ENCODE data around the gene BNC2. TPM values are rescaled to one million over a fixed set of nuclear protein-coding genes. Genes with fewer than 3 reads are reported as not detected.

BNC2 gene
- total RNA-seq, 1 experiment from 2014 or later: 2.7 TPM

GRCh38 chr9:16368237-16369087, 502.0 kb downstream of the BNC2 start:
- DNase-seq (ENCODE audit: low spot score): peak; percentile 5

GRCh38 chr9:16367605-16368231, 502.8 kb downstream of the BNC2 start:
- no peak for DNase-seq (ENCODE audit: low spot score)

DNA sequence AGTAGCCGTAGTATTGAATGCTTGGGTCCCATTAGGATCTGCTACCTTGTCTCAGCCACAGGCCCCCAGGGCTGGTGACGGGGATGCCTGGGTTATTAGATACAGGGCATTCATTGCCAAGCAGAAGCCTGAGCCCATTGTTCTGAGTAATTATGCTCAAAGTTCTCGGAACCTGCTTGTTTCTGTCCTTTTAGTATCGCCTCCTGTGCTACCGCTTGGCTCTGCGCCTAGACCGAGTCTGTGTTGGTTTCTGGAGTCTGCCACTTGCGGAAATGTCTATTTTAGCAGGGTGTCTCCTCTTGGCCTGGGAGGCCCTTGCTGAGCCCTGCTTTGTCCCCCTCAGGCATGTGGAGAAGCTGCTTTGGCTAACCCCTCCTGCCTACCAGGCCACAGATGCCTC, 506.1 kb downstream of the BNC2 start:
- no peak for DNase-seq (ENCODE audit: low spot score)

- no peak for DNase-seq (ENCODE audit: low spot score)
These were observed 506.6 kb downstream of the BNC2 start for GRCh38 chr9:16363916-16364315.

GRCh38 chr9:16363073-16363781, 507.2 kb downstream of the BNC2 start:
- DNase-seq (ENCODE audit: low spot score): no peak

- no peak for DNase-seq (ENCODE audit: low spot score)
These were observed 508.5 kb downstream of the BNC2 start for GRCh38 chr9:16361939-16362338.

DNA sequence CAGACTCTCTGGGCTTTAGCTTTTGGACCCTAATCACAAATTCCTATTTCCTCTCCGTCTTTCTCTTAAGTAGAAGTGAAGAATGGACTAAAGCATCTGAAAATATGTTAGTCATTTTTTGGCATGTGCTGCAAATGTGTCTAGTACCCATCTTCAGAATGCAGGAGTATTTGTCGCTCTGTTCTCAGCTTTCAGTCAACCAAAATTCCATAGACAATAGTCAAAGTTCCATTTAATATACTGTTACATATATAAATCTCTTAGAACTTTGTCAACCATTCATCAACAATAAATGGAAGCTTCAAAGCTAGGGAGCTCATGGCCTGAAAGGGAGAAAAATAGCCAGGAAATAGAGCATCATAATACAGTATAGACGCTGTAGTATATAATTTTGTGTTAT, 509.4 kb downstream of the BNC2 start:
- DNase-seq (ENCODE audit: low spot score): no peak

DNA sequence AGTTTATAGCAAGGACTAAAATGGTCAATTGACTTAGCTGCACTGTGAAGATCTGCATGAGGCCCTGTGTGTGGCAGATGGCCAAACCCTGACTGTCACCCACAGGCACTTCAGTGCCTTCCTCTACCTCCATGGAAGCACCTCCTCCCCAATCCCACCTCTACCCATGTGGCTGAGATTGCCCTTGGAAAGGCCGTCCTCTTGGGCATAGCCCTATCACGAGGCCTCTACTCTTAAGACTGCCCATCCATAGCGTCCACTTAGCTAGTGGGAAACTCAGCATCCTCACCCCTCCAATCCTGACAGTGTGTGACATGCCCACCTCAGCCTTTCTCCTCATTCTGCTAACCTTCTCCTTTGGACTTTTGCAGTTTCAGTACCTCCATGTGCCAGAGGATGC, 510.2 kb downstream of the BNC2 start:
- DNase-seq (ENCODE audit: low spot score): no peak
